Progenitor cell of endocrine pancreas (in vitro differentiated cells): ENCODE measurements around the gene NANP. TPM values are rescaled to one million over a fixed set of nuclear protein-coding genes. Genes with fewer than 3 reads are reported as not detected.

Source experiments
- DNase-seq: peaks from one replicate; pipeline ENCODE4 v3.0.0; 2021; ENCODE audit warnings: low spot score; ENCODE audit not compliant: unreplicated experiment
- H3K27ac Mint-ChIP-seq: 2 replicates; pipeline ENCODE4 v1.8.0; 2021; ENCODE audit warnings: mild to moderate bottlenecking, moderate library complexity, mixed read lengths
- H3K27me3 Mint-ChIP-seq: 2 replicates; pipeline ENCODE4 v1.8.0; 2021; ENCODE audit warnings: mixed read lengths
- H3K36me3 Mint-ChIP-seq: 2 replicates; pipeline ENCODE4 v1.8.0; 2022; ENCODE audit warnings: mixed read lengths; ENCODE audit not compliant: insufficient read depth
- H3K4me1 Mint-ChIP-seq: 2 replicates; pipeline ENCODE4 v1.8.0; 2021; ENCODE audit warnings: low read depth, mixed read lengths
- H3K4me3 Mint-ChIP-seq: 2 replicates; pipeline ENCODE4 v1.8.0; 2021; ENCODE audit warnings: low read depth, mild to moderate bottlenecking, moderate library complexity, mixed read lengths
- H3K9me3 Mint-ChIP-seq: 2 replicates; pipeline ENCODE4 v1.8.0; 2021; ENCODE audit warnings: low read depth, mixed read lengths
- total RNA-seq: library from RNA; stranded (reverse); gene quantifications from 2 replicates; pipeline ENCODE4 v1.2.1, GENCODE V29; 2021
- TF ChIP-seq, protein P1 (sequence below): fragments of 200-600 bp; sonication (generic); IDR thresholded peaks from one replicate; pipeline ENCODE4 v1.5.0; 2021; ENCODE audit warnings: antibody characterized with exemption, mild to moderate bottlenecking; ENCODE audit not compliant: unreplicated experiment

Gene NANP
- total RNA-seq, 1 donor from 2014 or later, result 3.3 TPM

DNA sequence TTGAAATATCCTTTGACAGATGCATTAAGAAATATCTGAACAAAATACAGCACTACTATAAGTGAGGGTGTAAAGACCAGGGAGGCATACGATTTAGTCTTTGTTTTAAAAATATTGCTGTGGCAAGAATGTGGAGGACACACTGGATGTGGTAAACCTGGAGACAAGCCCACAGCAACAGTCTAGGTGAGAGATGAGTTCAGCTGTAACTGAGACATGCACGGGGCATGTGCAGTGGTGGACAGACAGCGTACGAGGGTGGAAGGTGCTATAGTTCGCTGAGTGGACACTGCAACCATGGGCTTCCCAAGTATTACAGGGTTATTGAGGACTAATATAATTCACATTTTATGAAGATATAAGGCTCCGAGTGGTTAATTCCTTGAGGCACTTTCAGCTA, 1.8 kb downstream of the NANP start:
- no peak overlapping the region for H3K27ac Mint-ChIP-seq
- no peak for DNase-seq
- H3K4me3 Mint-ChIP-seq, result peak overlapping the region; percentile 75
- peaks cover 13% of the 10 kb centered on the region for H3K4me1 Mint-ChIP-seq
- H3K27me3 Mint-ChIP-seq, result no peaks in the 10 kb centered on the region
- no peaks in the 10 kb centered on the region for H3K9me3 Mint-ChIP-seq
- peaks cover 1% of the 10 kb centered on the region for H3K36me3 Mint-ChIP-seq
- TF ChIP-seq, protein P1, sequence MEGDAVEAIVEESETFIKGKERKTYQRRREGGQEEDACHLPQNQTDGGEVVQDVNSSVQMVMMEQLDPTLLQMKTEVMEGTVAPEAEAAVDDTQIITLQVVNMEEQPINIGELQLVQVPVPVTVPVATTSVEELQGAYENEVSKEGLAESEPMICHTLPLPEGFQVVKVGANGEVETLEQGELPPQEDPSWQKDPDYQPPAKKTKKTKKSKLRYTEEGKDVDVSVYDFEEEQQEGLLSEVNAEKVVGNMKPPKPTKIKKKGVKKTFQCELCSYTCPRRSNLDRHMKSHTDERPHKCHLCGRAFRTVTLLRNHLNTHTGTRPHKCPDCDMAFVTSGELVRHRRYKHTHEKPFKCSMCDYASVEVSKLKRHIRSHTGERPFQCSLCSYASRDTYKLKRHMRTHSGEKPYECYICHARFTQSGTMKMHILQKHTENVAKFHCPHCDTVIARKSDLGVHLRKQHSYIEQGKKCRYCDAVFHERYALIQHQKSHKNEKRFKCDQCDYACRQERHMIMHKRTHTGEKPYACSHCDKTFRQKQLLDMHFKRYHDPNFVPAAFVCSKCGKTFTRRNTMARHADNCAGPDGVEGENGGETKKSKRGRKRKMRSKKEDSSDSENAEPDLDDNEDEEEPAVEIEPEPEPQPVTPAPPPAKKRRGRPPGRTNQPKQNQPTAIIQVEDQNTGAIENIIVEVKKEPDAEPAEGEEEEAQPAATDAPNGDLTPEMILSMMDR, result no peak

DNA sequence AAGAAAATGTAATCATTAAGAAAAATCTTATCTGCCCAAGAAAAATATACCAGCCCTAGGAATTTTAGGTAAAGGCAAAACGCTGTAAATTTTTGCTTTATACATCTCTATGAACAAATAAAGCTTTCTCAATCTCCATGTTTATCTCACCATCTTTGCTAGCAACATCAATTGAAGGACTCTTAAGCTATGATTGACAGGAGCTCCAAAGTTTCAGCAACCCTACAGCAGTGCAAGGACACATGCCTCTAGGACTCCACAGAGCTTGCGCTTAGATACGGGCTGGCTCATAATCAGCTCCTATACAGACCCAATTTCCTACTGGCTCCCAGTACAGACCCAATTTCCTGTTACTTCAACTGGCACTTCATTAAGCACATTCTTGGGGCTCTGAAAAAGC, 4.3 kb downstream of the NANP start:
- H3K4me1 Mint-ChIP-seq, result peaks cover 12% of the 10 kb centered on the region
- no peak overlapping the region for H3K27ac Mint-ChIP-seq
- no peaks in the 10 kb centered on the region for H3K9me3 Mint-ChIP-seq
- H3K36me3 Mint-ChIP-seq, result peaks cover 4% of the 10 kb centered on the region
- H3K27me3 Mint-ChIP-seq, result no peaks in the 10 kb centered on the region
- H3K4me3 Mint-ChIP-seq, result no peak overlapping the region
- TF ChIP-seq, protein P1, result no peak
- no peak for DNase-seq

DNA sequence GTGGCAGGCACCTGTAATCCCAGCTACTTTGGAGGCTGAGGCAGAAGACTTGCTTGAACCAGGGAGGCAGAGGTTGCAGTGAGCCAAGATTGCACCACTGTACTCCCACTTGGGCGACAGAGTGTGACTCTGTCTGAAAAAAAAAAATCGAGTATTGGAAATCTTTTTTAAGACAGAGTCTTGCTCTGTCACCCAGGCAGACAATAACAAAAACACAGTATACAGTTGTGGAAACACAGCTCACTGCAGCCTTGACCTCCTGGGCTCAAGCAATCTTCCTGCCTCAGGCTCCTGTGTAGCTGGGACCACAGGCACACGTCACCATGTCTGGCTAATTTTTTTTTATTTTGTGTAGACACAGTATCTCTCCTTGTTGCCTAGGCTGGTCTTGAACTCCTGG, 15.0 kb downstream of the NANP start:
- no peak overlapping the region for H3K27ac Mint-ChIP-seq
- no peaks in the 10 kb centered on the region for H3K27me3 Mint-ChIP-seq
- H3K4me1 Mint-ChIP-seq, result no peaks in the 10 kb centered on the region
- no peak for DNase-seq
- H3K4me3 Mint-ChIP-seq, result no peak overlapping the region
- TF ChIP-seq, protein P1, result no peak
- H3K36me3 Mint-ChIP-seq, result peaks cover 1% of the 10 kb centered on the region
- H3K9me3 Mint-ChIP-seq, result no peaks in the 10 kb centered on the region

DNA sequence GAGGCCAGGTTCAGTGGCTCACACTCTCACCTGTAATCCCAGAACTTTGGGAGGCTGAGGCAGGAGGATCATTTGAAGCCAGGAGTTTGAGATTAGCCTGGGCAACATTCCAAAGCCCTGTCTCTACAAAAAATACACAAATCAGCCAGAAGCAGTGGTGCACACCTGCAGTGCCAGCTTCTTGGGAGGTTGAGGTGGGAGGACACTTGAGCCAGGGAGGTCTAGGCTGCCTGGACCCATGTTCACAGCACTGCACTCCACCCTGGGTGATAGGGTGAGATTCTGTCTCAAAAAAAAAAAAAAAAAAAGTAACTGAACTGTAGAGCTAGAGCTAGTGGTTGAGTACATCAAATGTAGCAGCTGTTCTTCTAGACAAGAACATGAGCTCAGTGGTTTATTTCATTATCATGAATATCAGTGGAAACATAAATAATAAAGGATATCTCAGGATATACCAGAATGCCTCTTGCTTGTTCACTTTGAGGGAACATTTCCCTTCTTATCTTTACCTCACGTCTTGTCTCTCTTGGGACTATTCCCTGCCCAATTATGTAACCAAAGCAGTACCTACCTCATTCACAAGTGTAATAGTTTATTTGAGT, 17.6 kb downstream of the NANP start:
- no peaks in the 10 kb centered on the region for H3K4me1 Mint-ChIP-seq
- TF ChIP-seq, protein P1, result no peak

DNA sequence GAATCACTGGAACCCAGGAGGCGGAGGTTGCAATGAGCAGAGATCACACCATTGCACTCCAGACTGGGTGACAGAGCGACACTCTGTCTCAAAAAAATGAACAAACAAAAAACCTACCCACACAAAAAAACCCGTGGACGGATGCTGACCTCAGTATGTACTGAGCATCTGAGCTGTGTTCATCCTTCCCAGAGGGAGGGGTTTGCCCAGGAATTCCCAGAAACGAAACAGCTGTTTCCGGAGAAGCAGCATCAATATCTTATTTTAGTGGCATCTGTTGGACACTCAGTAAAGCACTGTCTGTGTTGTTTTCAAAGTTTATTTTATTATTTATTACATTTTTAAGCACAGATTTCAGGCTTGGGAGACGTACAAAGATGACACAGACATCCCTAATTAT, 18.7 kb downstream of the NANP start:
- H3K27ac Mint-ChIP-seq, result no peak overlapping the region
- H3K36me3 Mint-ChIP-seq, result no peaks in the 10 kb centered on the region
- no peaks in the 10 kb centered on the region for H3K4me1 Mint-ChIP-seq
- TF ChIP-seq, protein P1, result no peak
- H3K4me3 Mint-ChIP-seq, result no peak overlapping the region
- no peaks in the 10 kb centered on the region for H3K9me3 Mint-ChIP-seq
- no peaks in the 10 kb centered on the region for H3K27me3 Mint-ChIP-seq
- DNase-seq, result no peak

More for the DNA sequence above, 17.6 kb downstream of the NANP start:
- DNase-seq, result no peak
- Mint-ChIP-seq H3K27ac (no peak overlapping the region), H3K4me3 (no peak overlapping the region), H3K36me3 (no peaks in the 10 kb centered on the region), H3K27me3 (no peaks in the 10 kb centered on the region), H3K9me3 (no peaks in the 10 kb centered on the region)
